ENCODE measurements around the gene SORD.
"Not testable (repeated sequence)": the region's sequence is repeated elsewhere in the genome, so short reads cannot be mapped to it uniquely, and the experiment has no call there.

SORD gene

GRCh38 chr15:45062301-45062700, 39.3 kb downstream of the SORD start:
- DNase-seq (ENCODE audit: low read depth): not testable (repeated sequence)

- no peak for DNase-seq (ENCODE audit: low read depth)
Measured at GRCh38 chr15:45064386-45064785, 41.4 kb downstream of the SORD start.

GRCh38 chr15:45069942-45070360, 47.0 kb downstream of the SORD start:
- not testable (repeated sequence) for DNase-seq (ENCODE audit: low read depth)

GRCh38 chr15:45073602-45074001, 50.6 kb downstream of the SORD start:
- not testable (repeated sequence) for DNase-seq (ENCODE audit: low read depth)

GRCh38 chr15:45075440-45076320, 52.7 kb downstream of the SORD start:
- DNase-seq (ENCODE audit: low read depth): not testable (repeated sequence)

- not testable (repeated sequence) for DNase-seq (ENCODE audit: low read depth)
Measured at GRCh38 chr15:45077391-45077790, 54.4 kb downstream of the SORD start.

GRCh38 chr15:45079201-45079600, 56.2 kb downstream of the SORD start:
- not testable (repeated sequence) for DNase-seq (ENCODE audit: low read depth)

GRCh38 chr15:45079628-45080246, 56.7 kb downstream of the SORD start:
- not testable (repeated sequence) for DNase-seq (ENCODE audit: low read depth)

- not testable (repeated sequence) for DNase-seq (ENCODE audit: low read depth)
Measured at GRCh38 chr15:45080593-45080992, 57.6 kb downstream of the SORD start.

- DNase-seq (ENCODE audit: low read depth): not testable (repeated sequence)
Measured at GRCh38 chr15:45082412-45082811, 59.4 kb downstream of the SORD start.

GRCh38 chr15:45083223-45083622, 60.2 kb downstream of the SORD start:
- no peak for DNase-seq (ENCODE audit: low read depth)

- no peak for DNase-seq (ENCODE audit: low read depth)
Measured at GRCh38 chr15:45084163-45084562, 61.2 kb downstream of the SORD start.

- no peak for DNase-seq (ENCODE audit: low read depth)
Measured at GRCh38 chr15:45087513-45087912, 64.5 kb downstream of the SORD start.

- DNase-seq (ENCODE audit: low read depth): no peak
Measured at GRCh38 chr15:45088801-45089711, 66.1 kb downstream of the SORD start.

- no peak for DNase-seq (ENCODE audit: low read depth)
Measured at GRCh38 chr15:45089712-45090373, 66.8 kb downstream of the SORD start.

GRCh38 chr15:45091161-45091560, 68.2 kb downstream of the SORD start:
- no peak for DNase-seq (ENCODE audit: low read depth)

GRCh38 chr15:45091576-45091975, 68.6 kb downstream of the SORD start:
- DNase-seq (ENCODE audit: low read depth): no peak

GRCh38 chr15:45093013-45093412, 70.0 kb downstream of the SORD start:
- DNase-seq (ENCODE audit: low read depth): no peak

- no peak for DNase-seq (ENCODE audit: low read depth)
Measured at GRCh38 chr15:45093622-45094357, 70.8 kb downstream of the SORD start.

GRCh38 chr15:45094358-45094730, 71.3 kb downstream of the SORD start:
- no peak for DNase-seq (ENCODE audit: low read depth)

GRCh38 chr15:45095661-45096060, 72.7 kb downstream of the SORD start:
- DNase-seq (ENCODE audit: low read depth): no peak

Data from stimulated activated CD8-positive, alpha-beta memory T cell treated with anti-CD3 and anti-CD28 coated beads, Interleukin-12 subunit alpha, Interleukin-12 subunit beta, amount 100 ng/mL, for 1 hour (primary cell).